Smooth muscle cell of the brain vasculature (primary cell): ENCODE measurements around the gene CXCL10.
A peak's percentile ranks its signal among the peaks of the same experiment; 100 is the strongest.
"Not testable (repeated sequence)": the region's sequence is repeated elsewhere in the genome, so short reads cannot be mapped to it uniquely, and the experiment has no call there.

Experiments
- DNase-seq: peaks from one replicate; pipeline ENCODE4 v3.0.0-alpha.2; 2012; ENCODE audit warnings: low read depth, low spot score

CXCL10 gene

DNA sequence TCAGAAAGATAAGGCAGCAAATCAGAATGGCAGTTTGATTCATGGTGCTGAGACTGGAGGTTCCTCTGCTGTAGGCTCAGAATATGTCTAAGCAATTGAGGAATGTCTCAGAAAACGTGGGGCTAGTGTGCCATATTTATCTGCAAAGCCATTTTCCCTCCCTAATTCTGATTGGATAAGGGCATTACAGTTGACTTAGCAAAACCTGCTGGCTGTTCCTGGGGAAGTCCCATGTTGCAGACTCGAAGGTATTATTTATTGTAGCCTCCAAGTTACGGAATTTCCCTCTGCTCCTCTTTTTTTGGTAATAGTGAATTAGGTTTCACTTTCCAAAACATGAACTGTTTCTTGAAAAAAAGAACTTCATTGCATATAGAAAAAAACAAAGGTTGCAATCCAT lies at the start of gene CXCL10:
Gene CXCL10, minus strand, starts transcription at position 109 of the 400 bp plus-strand sequence. Its CDS starts 66 bp downstream, at position 43.
- no peak for DNase-seq

DNA sequence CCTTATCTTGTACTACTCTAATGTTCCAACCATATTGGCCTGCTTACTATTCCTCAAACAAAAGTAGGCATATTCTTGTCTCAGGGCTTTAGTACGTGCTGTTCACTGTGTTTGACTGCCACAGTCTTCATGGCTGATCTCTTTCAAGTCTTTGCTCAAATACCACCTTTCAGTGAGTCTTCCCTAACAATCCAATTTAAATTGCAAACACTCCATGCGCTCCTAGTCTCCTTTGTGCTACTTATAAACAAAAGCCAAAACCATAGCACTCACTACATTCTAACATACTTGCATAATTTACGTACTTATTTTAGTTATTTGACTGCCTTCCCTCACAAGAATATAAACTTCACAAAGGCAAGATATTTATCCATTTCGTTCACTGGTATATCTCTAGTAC lies 49.5 kb upstream of the CXCL10 start:
- no peak for DNase-seq

DNA sequence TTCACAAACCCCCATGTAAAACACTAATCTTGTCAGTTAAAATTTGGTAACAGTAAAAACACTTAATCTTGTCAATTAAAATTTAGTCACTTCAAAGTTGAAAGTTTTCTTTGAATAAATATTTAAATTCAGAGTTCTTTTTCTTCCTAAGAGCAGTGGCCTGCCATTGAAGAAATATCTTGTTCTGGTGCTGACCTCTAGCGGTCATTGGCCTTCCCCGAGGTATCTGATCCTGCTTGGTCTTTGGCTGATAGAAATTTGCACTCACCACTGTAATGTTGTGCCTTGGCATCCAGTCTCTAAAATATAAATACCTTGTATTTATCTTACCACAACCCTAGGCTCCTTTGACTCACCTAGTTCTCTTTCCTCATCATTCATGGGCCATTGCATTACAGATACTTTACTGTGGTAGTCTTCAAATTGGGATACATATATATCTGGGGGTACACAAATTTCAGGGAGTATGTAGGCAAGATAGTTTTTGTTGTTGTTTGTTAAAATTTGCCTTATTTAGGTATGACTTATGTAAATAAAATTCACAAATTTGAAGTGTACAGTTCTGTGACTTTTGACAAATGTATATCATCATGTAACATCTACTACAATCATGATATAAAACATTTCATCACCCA lies 44.5 kb upstream of the CXCL10 start:
- DNase-seq = peak; percentile 41

DNA sequence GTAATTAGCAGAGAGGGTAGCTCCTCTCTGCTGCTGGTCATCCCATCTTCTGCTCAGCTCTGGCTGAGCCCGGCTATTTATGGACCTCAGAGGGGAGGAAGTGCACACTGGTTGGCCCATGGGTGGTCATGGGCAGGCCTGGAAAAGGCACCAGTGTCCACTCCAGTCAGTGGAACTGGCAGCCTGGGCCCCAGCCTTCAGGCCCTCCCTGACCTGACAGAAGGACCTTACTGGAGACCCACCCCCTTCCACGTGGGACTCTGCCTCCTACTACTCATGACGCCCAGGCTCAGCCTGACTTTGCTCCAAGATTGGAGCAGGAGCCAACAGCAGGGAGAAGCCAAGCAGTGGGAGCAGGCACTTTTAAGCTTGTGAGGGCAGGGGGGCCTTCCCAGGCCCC lies 43.2 kb upstream of the CXCL10 start:
- no peak for DNase-seq

DNA sequence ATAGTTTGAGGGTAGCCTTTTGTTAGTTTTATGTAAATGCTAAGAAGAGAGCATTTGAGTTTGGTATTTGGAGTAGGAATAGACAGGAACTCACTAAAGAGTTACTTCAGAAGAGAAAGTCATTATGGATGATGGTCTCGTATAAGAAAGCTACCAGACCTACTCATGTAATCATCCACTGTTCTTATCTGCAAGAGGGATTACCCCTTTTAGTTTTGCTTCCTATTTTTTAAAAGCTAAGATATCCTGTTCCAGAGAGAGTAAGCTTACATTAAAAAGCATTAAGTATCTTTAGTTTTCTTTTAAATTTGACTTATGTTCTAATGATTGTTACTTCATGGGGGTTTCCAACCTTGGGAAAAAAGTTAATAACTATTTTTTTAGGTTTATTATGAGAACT lies 38.7 kb upstream of the CXCL10 start:
- DNase-seq = no peak

DNA sequence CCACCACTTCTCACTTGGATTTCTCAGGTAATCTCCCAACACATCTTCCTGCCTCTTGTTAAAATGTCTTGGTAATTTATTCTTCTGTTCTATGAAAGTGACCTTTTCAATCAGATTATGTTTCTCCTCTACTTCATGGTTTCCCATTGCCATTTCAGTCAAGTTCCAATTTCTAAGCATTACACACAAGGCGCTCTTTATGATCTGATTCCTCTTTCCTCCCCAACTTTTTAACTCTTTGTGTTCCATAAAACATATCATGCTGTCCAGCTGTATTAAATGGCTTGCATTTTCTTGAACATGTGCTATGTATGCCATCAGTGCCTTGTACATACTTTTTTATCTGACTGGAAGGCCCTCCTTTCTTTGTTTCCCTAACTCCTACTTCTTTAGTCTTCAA lies 38.1 kb upstream of the CXCL10 start:
- no peak for DNase-seq

DNA sequence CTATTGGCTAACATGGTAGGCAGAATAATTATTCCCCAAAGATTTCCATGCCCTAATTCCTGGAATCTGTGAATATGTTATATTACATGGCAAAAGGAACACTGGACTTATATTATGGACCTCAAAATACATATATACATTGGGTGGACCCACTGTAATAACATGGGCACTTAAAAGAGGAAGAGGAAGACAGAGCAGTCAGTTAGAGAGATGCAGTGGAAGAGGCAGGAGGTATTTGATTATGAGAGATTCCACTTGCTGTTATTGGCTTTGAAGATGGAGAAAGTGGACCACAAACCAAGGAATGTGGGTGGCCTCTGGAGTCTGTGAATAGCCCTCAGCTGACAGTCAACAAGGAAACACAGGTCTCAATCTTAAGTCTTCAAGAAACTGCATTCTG lies 37.2 kb upstream of the CXCL10 start:
- DNase-seq = no peak

DNA sequence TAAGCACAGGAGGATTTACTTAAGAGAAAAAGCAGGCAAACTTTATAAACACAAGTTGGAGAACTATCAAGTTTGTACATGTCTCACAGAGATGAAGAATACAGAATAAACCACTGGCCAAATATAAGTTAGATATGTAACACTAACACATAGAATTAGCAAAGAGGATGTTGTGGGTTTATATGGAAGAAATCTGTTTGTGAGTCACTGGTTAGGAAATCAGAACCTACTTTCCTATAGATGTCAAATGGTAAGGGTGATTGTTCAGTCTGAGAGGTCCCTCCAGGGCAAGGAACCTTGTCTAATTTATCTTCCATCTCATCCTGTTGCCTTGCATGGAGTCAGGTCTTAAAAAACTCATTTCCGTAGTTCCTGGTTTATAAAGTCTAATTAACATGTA lies 36.5 kb upstream of the CXCL10 start:
- DNase-seq = no peak

DNA sequence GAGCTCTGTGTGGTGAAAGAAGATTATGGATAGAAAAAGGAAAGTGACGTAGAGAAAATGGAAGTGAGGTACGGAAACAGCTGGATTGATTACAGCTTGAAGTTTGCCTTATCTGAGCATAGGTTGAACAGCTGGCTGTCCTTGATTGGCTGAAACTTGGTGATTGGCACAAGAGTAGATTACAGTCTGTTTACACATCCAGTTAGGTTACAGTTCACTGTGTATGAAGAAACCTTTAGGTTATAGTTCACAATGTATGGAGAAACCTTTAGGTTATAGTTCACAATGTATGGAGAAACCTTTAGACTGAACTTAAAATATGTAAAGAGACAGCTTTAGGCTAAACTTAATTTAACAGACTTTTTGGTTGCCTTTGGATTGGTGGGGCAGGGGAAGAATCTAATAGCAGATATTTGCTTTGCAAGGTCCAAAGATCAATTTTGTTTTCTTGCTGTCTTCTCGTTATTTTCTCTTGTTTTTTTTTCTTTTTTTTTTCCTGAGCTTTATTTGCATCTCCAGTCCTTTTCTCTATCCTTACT lies 35.7 kb upstream of the CXCL10 start:
- DNase-seq = no peak

DNA sequence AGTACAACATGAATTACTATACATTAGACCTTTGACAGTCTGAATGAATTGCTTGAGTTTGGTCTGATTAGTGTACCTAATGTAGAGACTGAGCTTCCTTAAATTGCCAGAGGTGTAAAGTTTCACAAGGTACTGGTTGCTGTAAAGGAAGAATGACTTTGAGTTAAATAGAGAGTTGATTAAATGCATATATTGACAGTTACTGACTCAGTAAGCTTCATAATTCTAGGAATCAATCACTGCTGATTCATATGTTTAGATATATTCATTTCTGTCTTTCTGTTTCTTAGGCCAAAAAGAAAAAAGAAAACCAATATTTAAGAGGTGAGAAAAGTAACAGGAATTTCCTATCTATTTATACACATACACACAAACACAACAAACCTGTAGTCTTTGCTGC lies 35.0 kb upstream of the CXCL10 start:
- no peak for DNase-seq

DNA sequence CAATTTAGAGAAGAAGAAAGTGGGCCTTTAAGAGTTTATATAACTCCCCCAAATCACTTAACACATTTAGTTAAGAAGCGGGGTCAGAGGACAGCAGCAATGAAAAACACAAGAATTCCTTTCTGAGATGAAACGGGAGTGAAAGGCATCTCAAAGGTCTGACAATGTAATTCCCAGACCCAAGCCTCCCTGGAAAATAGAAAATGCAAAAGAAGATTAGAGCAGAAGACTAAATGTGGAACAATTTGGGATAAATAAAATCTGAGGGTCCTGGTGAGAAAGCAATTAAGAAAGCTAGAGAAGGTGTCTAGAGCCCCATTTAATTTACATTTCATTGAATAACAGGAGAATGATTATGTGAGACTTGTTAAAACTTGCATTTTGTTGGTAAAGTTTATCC lies 32.1 kb upstream of the CXCL10 start:
- DNase-seq = no peak

DNA sequence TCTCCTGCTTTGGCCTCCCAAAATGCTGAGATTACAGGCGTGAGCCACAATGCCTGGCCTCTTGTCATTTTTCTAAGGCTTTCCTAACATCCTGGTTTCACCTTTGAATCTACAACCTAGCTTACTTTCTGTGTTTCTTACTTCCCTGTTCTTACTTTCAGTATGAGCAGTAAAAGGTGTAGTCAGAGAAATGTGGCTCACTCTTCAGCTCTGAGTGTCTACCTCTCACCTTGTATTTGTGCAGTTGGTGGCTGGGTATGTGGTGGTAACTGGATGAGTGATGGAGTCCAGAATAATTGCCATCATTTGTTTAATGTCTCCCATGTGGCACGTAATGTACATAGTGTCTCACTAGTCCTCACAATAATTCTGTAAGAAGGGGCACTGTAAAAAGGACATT lies 31.7 kb upstream of the CXCL10 start:
- DNase-seq = no peak

DNA sequence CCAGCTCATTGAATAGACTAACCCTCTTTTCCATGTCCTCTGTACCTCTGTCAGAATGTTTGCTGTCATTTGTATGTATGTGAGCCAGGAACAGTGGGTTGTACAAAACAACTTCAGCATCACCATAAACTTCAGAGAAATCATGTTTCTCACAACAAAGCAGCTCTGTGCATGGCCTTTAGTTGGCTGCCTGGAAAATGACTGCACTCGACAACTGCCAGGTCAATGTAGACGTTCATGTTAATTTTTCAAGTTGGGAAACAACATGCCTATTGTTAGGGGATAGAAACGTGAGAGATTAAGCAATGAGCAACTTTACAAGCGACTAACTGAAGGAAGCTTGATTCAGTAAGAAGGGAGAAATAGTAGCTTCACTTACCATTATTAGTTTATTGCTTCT lies 30.4 kb upstream of the CXCL10 start:
- no peak for DNase-seq

DNA sequence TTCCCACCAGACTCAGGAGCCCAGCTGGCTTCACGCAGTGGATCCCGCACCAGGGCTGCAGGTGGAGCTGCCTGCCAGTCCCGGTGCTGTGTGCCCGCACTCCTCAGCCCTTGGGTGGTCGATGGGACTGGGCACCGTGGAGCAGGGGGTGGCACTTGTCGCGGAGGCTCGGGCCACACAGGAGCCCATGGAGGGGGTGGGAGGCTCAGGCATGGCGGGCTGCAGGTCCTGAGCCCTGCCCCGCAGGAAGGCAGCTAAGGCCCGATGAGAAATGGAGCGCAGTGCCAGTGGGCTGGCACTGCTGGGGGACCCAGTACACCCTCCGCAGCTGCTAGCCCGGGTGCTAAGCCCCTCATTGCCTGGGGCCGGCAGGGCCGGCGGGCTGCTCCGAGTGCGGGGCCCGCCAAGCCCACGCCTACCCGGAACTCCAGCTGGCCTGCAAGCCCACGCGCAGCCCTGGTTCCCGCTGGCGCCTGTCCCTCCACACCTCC lies 27.3 kb upstream of the CXCL10 start:
- DNase-seq = not testable (repeated sequence)

DNA sequence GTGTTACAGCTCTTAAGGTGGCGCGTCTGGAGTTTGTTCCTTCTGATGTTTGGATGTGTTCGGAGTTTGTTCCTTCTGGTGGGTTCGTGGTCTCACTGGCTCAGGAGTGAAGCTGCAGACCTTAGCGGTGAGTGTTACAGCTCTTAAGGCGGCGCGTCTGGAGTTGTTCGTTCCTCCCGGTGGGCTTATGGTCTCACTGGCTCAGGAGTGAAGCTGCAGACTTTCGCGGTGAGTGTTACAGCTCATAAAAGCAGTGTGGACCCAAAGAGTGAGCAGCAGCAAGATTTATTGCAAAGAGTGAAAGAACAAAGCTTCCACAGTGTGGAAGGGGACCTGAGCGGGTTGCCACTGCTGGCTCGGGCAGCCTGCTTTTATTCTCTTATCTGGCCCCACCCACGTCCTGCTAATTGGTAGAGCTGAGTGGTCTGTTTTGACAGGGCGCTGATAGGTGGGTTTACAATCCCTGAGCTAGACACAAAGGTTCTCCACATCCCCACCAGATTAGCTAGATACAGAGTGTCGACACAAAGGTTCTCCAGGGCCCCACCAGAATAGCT lies 26.6 kb upstream of the CXCL10 start:
- DNase-seq = not testable (repeated sequence)

DNA sequence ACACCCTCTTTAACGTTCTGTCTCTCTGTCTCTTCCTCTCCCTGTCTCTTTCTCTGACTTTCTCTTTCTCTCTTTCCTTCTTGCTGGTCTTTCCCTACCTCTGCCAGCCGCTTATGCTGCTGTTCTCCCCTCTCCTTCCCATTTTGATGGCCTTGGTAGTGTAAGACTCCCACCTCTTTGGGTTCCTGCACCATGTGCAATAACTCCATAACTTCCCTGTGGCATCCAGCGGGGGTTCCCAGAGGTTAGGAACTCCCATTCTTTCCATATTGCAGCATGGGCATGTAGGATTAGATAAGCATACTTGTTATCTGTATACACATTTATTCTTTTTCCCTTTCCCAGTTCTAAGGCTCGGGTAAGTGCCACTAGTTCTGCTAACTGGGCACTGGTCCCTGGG lies 21.4 kb upstream of the CXCL10 start:
- not testable (repeated sequence) for DNase-seq

DNA sequence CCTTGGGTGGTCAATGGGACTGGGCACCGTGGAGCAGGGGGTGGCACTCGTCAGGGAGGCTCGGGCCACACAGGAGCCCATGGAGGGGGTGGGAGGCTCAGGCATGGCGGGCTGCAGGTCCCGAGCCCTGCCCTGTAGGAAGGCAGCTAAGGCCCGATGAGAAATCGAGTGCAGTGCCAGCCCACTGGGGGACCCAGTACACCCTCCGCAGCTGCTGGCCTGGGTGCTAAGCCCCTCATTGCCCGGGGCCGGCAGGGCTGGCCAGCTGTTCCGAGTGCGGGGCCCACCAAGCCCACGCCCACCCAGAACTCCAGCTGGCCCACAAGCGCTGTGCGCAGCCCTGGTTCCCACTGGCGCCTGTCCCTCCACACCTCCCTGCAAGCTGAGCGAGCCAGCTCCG lies 20.0 kb upstream of the CXCL10 start:
- not testable (repeated sequence) for DNase-seq

DNA sequence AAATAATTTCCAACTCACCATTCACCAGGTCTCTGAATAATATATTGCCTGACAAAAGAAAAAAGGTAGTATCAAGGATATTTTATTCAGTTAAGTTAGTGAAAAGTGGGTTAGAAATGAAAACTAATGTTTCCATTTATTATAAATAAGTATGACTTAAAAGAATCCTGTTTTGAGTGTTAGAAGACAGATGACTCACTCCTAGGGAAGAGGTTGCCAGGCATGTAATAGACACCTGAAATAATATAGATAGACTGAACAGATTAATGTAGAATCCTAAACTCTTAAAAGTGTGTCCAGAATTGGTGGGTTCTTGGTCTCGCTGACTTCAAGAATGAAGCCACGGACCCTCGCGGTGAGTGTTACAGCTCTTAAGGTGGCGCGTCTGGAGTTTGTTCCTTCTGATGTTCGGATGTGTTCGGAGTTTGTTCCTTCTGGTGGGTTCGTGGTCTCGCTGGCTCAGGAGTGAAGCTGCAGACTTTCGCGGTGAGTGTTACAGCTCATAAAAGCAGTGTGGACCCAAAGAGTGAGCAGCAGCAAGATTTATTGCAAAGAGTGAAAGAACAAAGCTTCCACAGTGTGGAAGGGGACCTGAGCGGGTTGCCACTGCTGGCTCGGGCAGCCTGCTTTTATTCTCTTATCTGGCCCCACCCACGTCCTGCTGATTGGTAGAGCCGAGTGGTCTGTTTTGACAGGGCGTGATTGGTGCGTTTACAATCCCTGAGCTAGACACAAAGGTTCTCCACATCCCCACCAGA lies 19.1 kb upstream of the CXCL10 start:
- not testable (repeated sequence) for DNase-seq

DNA sequence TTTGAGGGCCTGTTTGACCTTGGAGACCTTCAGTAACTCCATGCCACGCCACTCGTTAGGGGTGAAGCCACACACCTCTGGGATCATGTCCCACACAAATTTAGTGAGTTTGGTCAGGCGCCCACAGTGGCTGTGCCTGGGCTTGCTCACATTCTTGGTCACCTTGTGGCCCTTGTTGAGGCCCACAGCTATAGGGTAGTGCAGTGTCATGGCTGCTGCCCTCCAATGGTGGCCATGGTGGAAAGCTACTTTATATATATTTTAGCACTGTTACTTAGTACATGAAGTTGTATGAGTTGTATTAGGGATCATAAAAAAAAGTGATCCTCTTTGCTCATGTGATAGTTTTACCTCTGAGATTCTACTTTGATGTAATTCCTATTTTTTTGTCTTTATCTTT lies 13.6 kb upstream of the CXCL10 start:
- DNase-seq = no peak

DNA sequence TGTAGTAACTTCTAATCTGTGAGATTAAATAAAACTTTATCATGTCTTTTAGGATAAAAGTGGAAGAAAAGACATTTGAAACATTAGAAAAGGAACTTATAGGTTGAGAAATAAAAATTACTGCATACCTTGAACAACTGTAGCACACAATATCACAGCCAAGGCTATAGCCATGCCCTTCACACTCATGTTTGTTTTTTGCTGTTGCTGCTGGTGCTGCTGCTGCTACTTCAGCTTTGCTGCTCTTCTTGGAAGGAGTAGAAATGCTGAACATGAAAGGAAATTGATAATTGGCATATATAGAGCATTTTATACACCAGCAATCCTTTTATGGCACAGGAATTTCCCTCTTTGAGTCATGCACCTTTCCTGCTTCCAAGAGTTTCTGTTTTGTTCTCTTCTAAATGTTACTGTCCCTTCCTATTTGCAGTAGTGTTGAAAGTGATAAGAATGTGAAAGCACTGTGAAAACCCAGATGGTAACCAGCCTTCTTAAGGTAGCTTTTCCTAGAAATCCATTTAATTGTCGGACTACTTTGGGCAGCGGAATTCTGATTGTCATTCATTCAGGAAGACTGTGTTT lies 12.6 kb upstream of the CXCL10 start, which contains the start of gene CXCL11:
Gene CXCL11, minus strand, starts transcription at position 272 of the 582 bp plus-strand sequence. Its CDS starts 83 bp downstream, at position 189.
- DNase-seq = no peak

DNA sequence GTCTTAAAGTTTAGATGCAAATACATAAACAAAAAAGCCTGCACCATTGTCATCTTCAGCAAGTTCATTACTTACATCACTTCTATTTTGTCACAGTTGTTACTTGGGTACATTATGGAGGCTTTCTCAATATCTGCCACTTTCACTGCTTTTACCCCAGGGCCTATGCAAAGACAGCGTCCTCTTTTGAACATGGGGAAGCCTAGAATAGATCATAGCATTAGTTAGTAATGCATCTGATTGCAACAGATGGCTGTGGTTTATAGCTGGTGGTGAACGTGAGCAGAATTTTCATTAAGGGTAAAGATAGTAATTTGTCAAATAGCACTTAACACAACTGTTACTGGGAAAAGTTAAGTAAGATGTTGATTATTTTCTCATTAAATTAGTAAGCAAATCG lies 11.8 kb upstream of the CXCL10 start:
- DNase-seq = no peak

DNA sequence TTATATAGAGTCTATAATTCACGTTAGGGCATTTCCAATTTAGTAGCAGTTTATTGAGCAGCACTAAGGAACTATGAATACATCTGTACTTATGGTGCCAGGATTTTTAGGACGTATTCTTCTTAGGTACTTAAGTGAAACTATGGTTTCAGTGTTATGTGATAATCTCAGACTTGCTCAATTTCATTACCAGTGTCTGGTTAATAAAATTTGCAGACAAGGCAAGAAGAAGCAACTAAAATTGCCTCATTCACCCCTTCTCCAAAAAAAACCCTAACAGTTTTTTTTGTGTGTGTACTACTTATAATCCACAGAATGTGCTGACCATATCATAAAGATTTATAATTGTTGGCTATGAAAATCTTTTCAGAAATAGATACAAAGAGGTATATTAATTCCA lies 6.0 kb upstream of the CXCL10 start:
- DNase-seq = no peak
